Measurements from ENCODE around the gene S100A16.
"Not testable (repeated sequence)": the region's sequence is repeated elsewhere in the genome, so short reads cannot be mapped to it uniquely, and the experiment has no call there.

The S100A16 gene

GRCh38 chr1:153612755-153613331 is at the start of gene S100A16:
TSS of gene S100A16 (minus strand) at chr1:153613137. CDS start at chr1:153608151, 4,986 bp downstream.
- no peak for DNase-seq

GRCh38 chr1:153662269-153662668 is 49.3 kb upstream of the S100A16 start:
- no peak for DNase-seq

DNA sequence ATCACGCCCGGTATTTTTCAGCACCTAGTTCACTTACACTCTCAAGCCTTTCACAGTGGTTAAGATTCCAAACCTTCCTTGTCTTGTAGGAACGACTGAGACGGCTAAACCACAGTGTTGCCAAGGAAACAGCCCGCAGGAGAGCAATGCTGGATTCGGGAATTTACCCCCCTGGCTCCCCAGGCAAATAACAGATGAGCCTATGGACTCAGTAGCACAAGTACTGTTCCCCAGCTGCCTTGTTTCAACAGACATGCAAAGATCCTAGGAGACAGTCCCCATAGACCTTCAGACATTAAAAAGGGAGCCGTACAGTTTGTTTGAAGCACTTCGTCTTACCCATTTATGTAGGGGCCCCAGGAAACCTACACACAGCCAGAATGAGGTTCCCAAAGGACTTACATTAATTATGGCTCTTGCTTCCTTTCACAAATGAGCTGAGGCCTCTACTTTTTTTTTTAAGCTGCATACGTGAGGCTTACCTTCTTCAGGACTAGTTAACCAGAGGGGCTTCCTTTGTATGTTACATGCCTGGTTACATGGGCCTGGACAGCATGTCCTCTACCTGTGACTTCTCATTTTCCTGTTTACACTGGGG is 48.3 kb upstream of the S100A16 start:
- DNase-seq, result no peak

DNA sequence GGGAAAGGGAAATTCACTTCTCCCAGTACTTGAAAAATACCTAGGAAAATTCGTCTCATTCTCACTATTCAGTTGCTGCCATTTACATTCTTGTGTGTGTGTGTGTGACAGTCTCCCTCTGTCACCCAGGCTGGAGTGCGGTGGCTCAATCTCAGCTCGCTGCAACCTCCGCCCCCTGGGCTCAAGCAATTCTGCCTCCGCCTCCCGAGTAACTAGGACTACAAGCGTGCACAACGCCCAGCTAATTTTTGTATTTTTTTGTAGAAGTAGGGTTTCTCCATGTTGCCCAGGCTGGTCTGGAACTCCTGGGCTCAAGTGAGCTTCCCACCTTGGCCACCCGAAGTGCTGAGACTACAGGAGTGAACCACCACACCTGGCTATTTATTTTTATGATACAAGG is 46.7 kb upstream of the S100A16 start:
- no peak for DNase-seq

GRCh38 chr1:153659175-153659534 is 46.2 kb upstream of the S100A16 start:
- DNase-seq, result no peak

DNA sequence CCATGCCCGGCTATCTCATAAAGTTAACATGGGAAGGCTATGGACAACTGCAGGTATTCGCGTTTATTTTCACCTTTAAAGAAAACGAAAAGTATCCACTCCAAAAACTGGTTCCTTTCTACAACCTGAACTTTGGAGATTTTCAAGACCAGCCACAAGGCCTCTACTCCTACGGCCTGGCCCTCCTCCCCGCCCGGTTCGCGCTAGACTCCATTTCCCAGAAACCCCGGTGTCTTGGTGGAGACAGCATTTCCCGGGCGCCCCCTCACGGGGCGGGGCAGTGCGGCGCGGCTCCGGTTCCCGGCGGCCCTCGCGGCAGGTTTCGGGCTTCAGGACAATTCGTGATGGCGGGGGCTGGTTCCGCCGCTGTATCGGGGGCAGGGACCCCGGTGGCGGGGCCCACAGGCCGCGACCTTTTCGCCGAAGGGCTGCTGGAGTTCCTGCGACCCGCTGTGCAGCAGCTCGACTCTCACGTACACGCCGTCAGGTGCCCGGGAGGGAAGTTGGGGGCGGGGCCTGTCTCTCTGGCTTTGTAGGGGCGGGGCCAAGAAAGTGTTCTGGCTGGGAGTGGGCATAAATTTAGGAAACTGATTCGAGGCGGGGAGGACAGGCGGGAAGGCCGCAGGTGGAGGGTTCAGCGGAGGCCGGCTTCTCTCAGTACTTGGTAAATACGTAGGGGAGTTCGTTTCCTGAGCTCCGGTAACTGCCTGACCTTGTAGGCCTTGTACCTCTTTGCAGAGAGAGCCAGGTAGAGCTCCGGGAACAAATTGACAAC is 45.6 kb upstream of the S100A16 start, which contains the start of gene SNAPIN:
SNAPIN (plus strand) TSS at position 304 of the 775 bp plus-strand sequence; CDS start at position 345, 41 bp downstream.
- DNase-seq, result peak; percentile 87

DNA sequence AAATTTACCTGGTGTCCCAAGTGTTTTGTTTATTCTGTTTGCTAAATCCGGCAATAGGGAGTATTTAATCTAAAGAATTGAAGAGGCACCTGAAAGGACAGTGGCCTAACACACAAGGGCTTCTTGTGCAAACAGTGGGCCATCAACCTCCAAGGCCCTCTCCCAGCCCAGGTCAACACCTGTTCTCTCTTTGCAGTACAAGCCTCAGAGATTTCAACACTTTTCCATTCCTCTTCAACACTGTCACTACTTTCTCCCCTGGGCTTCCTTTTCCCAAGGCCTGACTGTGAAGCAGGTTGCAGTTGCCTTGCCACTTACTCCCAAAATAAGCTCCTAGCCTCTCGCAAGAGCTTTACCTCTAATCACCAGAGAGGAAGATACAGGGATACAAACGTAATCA is 42.4 kb upstream of the S100A16 start:
- no peak for DNase-seq

DNA sequence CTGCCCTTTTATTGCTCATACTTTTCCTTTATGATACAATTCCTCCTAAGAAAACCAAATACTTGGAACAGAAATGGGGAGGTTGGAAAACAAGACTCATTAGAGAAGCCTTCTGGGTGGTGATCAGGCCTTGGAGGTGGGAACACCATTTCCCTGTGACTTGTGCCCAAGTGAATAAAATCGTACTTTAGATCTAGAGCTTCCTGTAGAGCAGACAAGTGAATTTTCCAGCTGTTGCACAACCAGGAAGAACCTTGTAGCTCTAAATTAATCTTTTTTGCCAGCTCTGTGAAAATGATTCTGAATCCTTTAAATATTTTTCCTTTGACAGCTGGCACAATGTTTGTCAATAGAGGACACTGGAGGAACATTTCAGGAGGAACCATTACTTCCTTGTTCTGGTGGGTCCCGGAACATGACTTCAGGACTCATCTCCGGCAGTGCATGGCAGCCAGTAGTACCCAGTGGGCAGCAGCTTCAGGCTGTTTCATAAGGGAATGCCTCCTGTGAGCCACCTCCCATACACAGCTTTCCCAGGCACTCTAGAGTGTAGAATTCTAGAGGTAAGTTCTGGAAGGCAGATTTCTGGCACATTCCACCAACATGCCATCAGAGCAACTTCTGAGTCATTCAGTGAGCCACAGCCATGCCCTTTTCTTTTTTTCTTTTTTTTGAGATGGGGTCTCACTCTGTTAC is 40.0 kb upstream of the S100A16 start:
- no peak for DNase-seq

GRCh38 chr1:153651771-153652170 is 38.8 kb upstream of the S100A16 start:
- no peak for DNase-seq

GRCh38 chr1:153649863-153650235 is 36.9 kb upstream of the S100A16 start:
- no peak for DNase-seq

DNA sequence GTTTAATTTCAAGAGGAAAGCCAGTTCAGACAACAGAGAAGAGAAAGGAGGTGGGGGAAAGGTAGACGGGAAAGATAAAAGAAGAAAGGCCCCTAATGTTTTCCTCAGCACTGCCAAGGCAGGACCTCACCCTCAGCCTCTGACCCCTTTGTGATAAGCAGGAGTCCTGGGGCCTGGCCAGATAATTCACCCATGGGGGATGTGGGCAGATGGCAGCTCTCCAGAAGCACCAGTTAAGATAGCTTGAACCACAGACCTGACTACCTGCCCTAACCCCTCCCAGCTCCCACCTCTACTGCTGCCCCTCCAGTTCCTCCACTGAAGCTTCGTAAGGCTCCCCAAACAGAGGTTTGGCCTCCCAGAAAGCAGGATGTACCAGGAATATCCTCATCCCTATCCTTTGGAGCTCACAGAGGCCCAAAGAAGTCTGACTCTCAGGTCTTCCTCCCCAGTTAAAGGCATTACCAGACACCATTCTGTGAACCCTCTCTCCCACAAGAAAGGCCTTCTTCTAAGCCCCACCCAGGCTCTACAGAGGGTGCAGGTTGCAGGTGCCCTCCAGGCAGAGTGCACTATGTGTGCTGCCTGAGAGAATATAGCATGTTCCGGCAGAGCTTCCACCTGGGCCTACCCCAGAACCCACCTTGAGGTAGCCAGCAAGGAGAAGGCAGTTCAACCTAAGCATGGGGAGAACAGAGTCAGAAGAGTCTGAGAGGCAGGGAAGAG is 36.4 kb upstream of the S100A16 start:
- no peak for DNase-seq

GRCh38 chr1:153648000-153648643 is 35.2 kb upstream of the S100A16 start:
- no peak for DNase-seq

DNA sequence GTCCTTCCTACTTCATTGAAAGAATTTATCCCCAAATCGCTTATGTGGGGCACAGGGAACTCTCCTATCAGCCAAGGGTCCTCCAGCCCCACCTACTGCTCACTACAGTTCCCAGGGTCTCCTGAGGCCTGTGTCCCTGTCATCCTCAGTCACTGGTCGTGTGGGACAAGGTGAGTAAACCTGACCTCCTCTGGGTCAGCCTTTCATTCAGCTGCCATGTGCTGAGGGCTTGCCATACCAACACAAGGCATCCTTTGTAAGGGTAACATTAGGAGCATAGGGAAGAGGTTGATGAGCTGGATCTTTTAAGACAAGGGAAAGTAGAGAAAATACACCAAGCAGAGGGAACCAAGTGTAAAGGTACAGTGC is 34.4 kb upstream of the S100A16 start:
- DNase-seq, result no peak

DNA sequence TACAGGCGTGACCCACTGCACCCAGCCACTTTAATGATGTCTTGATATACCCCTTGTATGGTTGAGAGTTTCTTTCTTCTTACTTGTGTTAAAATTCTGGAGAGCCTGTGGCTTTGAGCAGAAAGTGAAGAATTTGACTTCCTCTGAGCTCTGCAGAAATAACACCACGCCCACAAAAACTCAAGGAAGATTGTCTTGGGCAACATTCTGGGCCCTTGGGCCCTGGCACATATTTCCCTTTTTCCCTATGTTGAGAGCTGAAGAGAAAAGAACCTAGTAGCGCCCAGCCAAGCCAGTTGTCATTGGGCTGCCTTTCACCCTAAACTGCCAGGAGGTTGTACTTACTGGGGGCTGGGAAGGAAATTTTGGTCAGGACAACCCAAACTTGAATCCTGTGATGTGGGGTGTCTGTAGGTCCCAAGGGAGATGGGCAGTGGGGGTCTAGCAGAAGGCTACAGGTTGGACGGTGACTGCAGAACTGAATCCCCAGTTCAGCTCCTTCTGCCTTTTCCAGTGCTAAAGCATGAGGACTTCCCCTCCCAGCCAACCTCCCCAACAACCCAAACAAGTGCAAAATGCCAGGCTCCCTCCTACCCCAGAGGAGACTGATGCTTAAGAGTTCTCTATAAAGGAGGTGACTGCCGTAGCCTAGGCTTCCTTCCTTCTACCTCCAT is 33.9 kb upstream of the S100A16 start:
- no peak for DNase-seq

DNA sequence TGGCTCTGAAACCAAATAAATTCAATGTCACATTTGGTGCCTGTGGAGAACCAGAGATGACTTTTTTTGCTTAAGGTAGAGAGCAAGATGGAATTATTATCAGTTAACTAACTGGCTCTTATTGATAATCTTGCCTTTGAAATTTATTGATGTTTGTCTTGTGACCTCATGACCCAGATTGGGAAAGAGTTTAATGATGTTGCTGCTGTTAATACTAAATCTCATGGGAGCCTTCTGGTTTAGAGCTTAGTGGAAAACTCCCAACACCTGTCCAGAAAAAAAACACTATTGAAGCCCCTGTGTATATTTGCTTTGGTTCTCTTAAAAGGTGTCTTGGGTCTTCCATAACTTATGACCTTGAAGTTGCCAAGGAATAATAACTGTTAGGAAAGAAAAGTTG is 30.9 kb upstream of the S100A16 start:
- no peak for DNase-seq

- DNase-seq, result no peak
These were observed 30.2 kb upstream of the S100A16 start for GRCh38 chr1:153643100-153643499.

- DNase-seq, result no peak
These were observed 29.2 kb upstream of the S100A16 start for GRCh38 chr1:153642161-153642560.

GRCh38 chr1:153640861-153641260 is 27.9 kb upstream of the S100A16 start:
- no peak for DNase-seq

- DNase-seq, result not testable (repeated sequence)
These were observed 27.3 kb upstream of the S100A16 start for GRCh38 chr1:153640213-153640612.

DNA sequence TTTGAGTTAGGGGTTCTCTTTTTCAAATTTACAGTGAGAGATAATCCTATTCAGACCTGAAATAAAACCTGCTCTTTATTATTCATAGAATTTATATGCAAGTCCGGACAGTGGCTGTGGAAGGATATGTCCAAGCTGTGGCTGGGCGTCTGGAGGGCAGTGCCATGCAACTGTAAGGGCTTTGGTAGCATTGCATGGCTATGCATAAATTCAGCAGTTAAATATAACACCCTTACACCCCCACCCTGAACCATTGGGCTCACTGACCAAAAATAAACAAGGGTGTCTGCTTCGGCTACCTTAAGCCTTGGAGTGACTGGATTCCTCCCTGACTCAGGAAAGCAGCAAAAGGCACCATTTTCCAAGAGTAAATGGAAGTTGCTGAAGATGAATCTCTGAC is 26.3 kb upstream of the S100A16 start:
- no peak for DNase-seq

DNA sequence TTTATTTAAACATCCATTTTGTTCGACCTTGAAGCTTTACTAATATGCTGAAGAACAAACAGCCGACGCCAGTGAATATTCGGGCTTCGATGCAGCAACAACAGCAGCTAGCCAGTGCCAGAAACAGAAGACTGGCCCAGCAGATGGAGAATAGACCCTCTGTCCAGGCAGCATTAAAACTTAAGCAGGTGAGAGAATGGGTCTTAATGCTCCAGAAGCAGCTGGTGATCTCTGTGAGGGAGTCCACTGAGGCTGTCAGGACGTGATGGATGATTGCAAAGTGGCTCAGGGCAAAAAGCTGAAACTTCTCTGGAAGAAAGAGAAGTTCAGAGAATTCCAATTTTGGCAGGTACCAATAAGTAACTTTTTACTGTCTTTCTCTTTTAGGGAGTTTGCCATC is 25.3 kb upstream of the S100A16 start:
- DNase-seq, result no peak

- DNase-seq, result no peak
These were observed 23.4 kb upstream of the S100A16 start for GRCh38 chr1:153636312-153636711.
